ENCODE data around the gene TMEM60.
"Not testable (repeated sequence)": the region's sequence is repeated elsewhere in the genome, so short reads cannot be mapped to it uniquely, and the experiment has no call there.

TMEM60 gene

DNA sequence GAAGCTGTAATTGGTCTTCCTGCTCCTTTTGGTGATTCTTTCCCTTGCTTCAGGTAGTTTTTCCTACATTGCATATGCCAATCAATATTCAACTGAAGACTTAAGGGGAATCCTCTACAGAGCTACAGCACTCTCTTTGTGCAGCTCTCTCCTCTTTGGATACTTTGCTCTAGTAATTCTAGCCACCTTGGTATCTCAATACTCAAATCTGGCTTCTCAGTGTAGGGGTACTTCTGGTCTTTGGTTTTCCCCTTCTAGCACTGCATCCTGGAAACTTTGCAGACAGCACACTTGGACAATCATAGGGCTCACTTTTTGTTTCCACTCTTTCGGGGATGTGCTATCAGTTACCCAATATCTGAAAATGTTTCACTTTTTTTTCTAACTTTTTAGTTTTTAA is 10.3 kb upstream of the TMEM60 start:
- no peak for DNase-seq

DNA sequence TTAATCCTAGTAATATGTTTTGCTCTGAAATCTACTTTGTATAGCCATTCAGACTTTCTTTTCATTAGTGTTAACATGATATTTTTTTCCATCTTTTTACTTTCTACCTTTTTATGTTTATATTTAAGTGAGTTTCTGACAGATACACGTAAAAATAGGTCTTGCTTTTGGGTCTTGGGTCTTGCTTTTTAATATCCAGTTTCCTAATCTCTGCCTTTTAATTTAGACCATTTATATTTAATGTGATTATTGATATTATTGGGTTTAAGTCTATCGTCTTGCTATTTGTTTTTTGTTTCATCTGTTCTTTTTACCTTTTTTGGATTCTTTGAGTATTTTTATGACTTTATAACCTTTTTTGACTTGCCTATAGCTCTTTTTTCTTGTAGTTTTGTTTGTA is 8.2 kb upstream of the TMEM60 start:
- DNase-seq: no peak

DNA sequence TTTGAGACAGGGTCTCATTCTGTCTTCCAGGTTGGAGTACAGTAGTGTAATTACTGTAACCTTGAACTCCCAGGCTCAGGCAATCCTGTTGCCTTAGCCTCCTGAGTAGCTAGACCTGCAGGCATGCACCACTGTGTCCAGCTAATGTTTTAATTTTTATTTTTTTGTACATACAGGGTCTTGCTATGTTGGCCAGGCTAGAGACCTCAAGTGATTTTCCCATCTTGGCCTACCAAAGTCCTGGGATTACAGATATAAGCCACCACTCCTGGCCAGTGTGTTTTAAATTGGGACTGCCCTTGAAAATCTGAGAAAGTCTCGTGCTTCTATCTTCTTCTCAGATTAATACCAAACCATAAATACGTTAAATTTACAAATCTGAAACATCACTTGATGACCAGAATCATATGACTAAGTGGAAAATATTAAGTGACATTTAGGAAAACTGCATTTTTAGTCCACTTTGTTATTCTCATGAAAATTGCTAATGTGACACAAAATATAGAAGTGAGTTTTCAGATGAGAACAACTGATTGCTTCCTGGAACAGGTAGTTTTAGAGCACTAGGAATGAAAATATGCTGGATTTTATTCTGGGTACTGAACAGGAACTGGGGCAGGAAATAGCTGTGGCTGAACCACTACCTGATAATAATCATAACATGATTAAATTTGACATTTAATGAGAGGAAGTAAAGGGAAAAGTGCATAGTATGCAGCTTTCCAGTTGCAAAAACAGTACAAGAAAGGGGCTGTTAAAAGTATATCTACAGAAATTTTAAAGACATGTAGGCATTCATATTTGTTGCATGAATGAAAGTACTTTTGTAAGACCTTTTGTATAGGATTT is 4.5 kb upstream of the TMEM60 start:
- DNase-seq: no peak

DNA sequence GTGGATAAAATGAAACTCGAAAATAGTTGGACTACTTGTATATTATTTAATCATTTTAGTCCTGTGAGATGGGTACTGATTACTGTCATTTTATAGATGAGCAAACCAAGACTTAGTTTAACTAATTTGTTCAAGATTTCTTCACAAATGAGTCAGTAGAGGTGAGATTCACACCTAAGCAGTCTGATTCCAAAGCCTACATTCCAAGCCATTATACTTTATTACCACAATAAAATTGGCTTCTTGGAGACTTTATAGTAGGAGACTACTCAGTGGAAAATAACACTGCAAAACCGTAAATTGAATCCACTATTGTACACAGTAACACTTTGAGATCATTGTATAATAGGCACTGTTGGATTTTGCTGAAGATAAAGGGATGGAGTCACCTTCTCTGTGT is 2.5 kb upstream of the TMEM60 start:
- DNase-seq: no peak

DNA sequence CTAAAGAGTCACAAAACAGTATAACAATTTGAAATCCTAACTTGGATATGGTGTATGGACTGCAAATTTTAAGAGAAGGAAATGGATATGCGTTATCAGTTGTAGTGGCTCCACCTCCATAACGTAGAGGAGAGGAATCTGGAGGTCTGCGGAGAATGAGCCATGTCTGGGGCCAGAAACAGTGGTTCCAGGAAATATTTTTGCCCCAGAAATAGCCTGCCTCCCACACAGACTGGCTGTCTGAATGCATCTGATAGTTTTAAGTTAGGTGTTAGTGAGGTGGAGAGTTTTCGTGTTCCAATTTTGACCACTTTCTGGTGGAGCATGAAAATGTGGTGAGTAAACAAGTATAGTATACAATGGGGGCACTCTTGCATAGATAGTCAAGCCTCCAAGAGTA is 1.9 kb upstream of the TMEM60 start:
- no peak for DNase-seq

DNA sequence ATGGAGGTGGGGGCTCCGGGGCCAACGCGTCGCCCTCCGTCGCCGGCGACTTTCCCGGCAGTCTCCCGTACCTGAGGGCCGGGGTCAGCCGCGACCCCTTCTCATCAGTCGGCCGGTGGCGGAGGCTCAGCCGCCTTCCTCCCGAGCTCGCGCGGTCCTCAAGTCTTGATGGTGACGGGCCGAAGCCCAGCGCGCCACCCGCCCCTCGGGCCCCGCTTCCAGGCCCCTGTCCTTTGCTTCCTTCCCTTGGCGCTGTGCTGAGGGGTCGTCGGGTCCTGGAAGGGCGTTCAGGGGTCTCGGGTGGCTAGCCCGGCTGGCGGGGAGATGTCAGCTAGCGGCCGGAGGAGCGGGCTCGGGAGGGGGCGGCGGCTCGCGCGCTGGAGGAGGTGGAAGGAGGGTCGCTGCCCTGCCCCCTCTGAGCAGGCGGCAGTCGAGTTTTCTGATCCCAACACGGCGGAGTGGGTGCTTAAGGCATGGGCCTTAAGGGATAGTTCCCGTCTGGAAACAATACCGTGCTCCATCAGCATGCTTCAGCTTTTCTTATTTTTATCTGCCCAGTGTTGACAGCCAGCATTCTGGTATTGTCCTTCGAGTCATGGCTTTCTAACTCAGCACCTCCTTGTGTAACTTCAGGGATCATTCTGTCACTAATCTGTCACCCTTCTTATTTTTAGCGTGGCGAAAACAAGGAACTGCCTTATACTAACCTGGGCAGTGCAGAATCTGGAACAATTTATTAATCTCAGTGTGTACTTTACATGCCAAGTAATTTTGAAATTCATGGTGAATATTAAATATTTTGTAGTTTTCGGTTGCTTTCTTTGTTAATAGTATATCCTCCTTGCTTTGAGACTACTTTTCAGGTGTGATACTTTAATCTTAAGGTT is 1.1 kb upstream of the TMEM60 start:
- peak; percentile 11 for DNase-seq

DNA sequence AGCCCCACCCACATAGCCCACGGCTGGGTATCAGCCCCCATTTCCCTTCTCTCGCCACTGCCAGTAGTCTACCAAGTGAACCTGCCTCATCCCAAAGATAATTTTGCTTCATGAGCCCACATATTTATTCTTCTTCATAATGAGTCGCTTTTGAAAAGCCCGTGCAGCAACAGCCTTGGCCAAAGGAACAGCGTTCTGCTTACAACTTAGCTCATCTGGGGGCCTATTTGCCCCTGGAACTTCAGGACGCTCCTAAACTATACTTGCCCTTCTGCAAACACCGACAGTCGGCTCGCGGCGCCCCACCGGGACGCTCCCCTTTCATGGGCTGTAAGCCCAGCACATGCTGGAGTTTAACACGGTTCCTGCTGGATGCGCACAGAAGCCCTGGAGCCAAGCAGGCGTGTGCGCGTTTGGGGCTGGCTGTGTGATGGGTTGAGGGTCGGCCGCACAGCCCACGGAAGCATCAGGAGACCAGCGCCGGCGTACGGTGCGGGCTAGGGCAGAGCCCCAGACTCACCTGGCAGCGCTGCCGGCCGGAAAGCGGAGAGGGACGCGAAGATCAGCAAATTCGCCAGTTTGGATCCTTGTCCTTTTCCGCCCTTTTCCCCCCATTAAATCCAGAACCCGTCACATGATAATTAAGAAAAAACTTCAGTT is 370 bp downstream of the TMEM60 start:
- no peak for DNase-seq

DNA sequence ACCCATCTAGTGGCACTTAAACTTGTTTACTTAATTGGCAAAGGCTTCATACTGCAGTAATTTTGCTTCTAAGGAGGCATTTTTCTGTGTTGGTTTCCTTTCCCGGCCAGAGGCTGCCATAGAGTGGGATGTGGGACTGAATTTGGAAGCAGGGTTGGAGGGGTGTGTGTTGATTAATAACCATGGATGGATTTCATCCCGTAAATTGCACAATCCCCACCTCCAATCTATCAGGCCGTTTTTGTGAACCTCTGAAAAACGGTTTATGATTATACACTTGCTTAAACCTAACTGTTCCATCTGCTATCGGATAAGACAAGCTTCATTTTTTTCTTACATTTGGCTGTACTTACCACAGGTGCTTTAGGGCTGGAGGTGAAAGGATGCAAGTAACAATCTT is 1.3 kb downstream of the TMEM60 start:
- DNase-seq: no peak

DNA sequence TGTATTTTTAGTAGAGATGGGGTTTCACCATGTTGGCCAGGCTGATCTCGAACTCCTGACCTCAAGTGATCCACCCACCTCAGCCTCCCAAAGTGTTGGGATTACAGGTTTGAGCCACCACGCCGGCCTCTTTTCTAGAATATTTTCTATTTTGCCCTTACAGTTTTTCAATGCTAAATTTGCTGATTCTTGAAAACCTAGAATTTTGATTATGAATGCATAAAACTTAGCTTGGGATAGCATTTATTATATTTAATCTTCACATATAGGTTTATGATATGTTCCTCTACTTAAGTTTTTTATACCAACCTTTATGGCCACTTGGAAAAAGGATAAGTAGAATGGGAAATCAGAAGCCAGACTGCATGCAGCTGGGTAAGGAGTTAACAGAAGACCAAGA is 2.1 kb downstream of the TMEM60 start:
- no peak for DNase-seq

DNA sequence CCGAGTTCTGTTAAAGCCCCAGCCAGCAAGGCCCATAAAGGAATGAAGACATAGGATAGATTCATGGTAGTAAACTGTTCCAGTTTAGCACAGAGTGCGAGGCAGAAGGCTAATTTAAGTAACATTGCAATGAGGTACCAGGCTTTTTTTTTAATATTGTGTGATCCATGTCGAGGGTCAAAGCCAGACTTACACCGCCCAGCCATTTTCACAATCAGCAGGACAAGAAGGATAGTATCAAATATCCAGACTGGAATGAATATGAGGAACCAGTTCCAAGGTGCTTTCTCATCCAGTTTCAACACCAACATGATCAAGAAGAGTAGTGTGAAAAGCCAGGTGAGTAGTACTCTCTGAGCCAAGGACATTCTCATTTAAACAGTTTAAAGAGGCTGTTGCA is 4.2 kb downstream of the TMEM60 start:
- DNase-seq: no peak

DNA sequence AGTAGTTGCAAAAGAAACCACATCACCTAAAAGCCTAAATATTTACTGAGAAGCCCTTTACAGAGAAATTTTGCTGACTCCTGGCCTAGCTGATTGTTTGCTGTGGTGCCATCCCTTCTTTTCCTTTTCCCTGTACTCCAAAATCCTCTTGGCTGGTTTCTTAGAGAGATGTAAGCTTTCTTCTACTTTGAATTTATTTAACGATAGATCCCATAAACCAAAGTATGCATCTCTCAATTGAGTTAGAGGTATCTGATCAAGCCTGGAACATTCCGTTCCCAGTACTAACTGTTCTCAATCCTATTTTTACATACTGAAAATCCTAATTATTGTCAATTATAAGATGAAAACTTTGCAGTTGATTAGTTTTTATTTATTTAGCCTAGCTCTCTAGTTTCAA is 6.3 kb downstream of the TMEM60 start:
- no peak for DNase-seq

DNA sequence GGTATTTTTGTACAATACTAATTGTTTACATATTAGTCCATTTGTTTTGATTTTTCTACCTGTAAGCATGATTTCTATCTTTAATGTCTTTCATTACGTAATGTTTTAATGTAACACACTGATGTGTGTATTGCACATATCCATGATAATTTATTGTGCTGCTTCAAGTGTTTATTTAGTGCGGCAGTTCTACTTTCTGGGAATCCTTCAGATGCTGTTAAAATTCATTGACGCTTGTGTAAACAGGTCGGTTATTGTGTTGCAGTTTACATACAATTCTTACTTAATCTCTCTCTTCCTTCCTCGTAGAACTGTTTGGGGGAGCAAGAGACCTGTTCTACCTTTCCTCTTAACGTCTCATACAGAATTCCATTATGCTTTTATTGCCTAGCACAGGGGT is 6.9 kb downstream of the TMEM60 start:
- DNase-seq: no peak

DNA sequence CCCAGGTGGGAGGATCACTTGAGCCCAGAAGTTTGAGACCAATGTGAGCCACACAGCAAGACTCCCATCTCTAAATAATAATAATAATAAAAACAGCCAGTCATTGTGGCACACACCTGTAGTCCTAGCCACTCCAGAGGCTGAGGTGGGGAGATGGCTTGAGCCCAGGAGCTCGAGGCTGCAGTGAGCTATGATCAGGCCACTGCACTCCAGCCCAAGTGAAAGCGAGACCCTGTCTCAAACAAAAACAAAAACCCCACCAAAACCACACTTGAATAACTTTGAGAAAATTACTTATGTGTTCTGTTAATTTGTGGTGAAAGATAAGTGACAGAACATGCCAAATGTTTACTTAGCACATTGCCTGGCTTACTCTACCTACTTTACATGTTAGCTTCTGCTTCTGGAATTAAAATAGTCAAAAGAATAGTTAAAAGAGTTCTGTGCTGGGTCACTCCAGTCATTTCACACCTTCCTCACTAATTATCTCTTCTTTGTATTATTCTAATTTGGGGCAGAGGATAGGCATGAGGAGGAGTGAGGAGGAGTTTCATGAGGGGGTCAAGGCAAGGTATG is 9.8 kb downstream of the TMEM60 start:
- DNase-seq: no peak

DNA sequence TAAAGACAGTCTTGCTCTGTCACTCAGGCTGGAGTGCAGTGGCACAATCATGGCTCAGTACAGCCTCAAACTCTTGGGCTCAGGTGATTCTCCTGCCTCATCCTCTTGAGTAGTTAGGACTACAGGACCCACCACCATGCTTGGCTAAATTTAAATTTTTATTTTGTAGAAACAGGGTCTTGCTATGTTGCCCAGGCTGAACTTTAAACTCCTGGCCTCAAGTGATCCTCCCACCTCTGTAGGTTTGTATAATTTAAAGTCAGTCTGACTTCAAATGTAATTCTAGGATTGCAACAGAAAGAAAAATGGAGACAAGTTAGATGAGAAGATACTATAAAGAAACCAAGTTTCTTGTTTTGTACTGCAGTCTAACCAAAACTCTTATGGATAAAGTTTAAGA is 11.5 kb downstream of the TMEM60 start:
- no peak for DNase-seq

DNA sequence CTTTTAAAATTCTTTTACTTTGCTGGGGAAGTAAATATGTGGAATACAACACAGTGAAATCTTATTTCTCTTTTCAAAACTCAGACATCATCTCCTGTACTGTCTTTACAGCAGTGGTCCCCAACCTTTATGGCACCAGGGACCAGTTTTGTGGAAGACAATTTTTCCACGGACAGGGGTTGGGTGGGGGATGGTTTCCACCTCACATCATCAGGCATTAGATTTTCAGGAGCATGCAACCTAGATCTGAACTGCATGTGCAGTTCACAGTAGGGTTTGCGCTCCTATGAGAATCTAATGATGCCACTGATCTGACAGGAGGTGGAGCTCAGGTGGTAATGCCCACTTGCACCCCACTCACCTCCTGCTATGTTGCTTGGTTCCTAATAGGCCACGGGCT is 12.2 kb downstream of the TMEM60 start:
- DNase-seq: no peak

DNA sequence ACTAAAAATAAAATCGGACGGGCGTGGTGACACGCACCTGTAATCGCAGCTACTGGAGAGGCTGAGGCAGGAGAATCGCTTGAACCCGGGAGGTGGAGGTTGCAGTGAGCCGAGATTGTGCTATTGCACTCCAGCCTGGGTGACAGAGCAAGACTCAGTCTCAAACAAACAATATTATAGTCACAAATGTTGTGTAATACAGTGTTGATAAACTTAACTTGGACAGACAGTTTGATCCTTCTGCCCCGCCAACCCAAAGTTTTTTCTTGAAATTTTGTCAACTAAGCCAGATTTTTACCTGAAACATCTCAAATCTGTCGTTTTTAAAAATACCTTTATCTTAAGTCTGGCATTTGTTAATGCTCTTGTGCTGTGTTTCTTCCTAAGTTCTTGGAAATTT is 13.8 kb downstream of the TMEM60 start:
- DNase-seq: not testable (repeated sequence)

DNA sequence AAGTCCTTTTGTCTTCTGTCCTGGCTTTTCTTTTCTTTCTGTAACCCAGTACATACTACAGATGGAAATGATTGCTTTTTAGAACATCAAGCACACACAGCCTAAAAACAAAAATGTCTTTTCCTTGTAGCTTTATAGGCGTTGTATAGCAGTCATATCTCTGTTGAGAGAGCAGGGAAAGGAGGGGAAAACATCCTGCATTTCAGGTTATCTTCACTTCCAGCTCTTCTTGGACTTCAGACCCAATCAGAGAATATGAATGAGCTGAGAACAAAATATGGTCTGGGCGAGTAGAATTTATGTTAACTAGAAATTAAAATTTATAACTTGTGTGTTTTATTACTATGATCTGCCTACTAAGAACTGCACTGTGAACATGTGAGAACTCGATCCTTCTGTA is 14.7 kb downstream of the TMEM60 start:
- DNase-seq: no peak

DNA sequence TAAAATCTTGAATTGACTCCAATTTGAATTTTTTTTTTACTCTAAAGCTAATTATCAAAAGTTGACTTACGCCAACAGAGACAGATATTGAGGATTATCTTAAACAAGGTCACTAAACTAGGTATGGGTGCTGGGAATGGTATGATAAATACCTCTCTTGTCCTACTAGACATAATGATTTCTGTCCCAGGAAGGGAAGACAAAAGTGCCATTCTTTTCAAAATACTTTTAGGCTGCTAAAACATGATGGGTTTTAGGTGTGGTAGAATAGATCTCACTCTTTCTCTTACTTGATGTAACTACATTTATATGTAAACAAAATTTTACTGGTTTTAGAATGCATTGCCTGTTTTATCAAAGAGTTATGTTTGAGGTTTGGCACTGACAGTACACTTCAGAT is 15.1 kb downstream of the TMEM60 start:
- DNase-seq: no peak

DNA sequence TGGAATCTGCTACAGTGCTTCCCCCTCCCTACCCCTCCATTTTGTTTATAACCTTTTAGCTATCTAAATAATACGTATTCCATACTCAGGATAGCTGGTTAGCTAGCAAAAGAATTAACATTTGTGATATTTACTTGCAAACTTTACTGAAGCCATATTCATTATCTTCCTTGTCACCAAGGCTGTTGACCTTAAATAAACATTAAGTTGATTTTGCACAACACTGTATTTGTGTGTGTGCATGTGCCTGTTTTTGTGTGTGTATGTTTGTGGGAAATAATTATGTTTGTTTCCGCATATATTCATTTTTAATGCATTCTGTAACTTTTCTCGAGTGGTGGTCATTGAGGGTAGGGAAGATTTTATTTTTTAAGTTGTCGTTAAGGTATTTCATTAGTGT is 15.9 kb downstream of the TMEM60 start:
- no peak for DNase-seq

DNA sequence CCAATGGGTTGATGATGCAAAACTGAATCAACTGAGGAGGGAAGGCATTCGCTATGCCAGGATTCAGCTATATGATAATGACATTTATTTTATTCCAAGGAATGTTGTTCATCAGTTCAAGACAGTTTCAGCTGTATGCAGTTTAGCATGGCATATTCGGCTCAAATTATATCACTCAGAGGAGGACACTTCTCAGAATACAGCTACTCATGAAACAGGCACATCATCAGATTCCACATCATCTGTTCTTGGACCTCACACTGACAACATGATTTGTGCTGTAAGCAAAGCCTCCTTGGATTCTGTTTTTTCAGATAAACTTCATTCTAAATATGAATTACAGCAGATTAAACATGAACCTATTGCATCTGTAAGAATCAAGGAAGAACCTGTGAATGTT is 19.7 kb downstream of the TMEM60 start:
- DNase-seq: no peak

DNA sequence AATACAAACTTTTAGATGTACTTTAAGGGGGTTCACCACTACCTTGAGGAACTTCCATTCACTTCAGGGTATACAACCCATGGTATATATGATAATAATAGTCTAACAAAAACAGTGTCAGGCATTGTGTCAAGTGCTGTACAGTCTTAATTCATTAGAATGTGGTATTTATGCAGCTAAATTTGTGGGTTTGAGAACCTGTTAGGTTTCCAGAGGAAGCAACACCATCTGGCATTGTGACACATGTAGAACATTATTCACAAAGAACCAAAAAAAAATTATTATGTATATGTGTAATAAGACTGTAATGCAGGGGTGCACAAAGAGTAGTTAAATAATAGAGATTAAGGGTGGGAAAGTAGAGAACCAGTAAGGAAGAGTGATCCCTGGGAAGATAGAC is 26.3 kb downstream of the TMEM60 start:
- no peak for DNase-seq

DNA sequence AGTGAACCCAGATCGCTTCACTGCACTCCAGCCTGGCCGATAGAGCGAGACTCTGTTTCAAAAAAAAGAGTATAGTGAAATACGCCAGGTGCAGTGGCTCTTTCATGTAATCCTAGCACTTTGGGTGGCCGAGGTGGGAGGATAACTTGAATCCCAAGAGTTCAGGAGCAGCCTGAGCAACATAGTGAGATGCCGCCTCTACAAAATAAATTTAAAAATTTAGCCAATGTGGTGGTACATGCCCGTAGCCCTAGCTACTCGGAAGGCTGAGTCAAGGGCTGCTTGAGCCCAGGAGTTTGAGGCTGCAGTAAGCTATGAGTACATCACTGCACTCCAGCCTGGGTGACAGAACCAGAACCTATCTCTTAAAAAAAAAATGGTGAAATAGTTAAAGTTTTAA is 27.9 kb downstream of the TMEM60 start:
- DNase-seq: no peak

Data from activated CD4-positive, alpha-beta T cell treated with anti-CD3 and anti-CD28 coated beads, Interleukin-2, amount 50 U/mL, for 1 hour (primary cell).